ENCODE measurements around the gene DUS2.

DNA sequence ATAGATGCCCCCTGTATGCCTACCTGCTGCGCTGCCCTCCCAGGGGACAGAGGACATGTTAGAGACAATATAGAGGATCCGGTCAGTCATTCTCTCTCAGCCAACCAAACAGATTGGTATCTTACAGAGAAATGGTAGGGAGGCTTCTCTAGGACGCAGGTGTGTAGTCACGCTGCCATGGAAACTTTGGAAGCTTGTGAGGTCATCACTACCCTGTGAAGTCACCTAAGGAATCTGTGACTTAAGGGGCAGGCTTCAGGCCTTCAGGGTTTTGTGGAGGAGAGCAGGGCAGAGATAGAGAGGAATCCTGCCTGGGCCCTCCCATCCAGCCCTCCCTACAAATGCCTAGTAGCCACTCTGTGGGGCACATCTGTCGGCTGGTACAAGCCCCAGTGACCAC lies 7.4 kb upstream of the DUS2 start, which contains the start of gene DPEP2NB:
- TF ChIP-seq EP300 (IDR thresholded peaks at IDR 0.05; ENCODE audit: low read depth) = no peak
- no peak for TF ChIP-seq POLR2A (IDR thresholded peaks at IDR 0.05)
